Embryonic facial prominence (tissue), 1 donor: ENCODE data around the gene YPEL2.
"Not testable (repeated sequence)": the region's sequence is repeated elsewhere in the genome, so short reads cannot be mapped to it uniquely, and the experiment has no call there.

Experiments
- DNase-seq: peaks from one replicate; pipeline ENCODE4 v3.0.0-alpha.2; 2016; ENCODE audit errors: extremely low spot score

The YPEL2 gene

DNA sequence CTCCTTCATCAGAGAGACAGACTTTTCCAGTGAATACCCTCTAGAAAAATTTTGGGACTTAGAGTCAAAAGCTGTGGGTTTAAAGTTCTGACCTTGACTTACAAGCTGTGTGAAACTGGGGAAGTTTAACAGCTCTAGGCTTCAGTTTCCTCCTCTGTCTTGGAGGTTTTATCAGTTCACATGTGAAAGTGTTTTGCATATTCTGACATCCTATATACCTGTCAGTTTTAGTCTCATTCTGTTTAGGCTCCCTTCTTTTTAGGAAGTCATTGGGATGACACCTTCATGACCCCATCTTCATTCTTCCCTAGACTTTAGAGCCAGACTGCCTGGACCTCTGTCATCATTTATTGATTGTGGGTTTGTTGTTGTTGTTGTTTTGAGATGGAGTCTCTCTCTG lies 44.4 kb downstream of the YPEL2 start:
- DNase-seq: no peak

DNA sequence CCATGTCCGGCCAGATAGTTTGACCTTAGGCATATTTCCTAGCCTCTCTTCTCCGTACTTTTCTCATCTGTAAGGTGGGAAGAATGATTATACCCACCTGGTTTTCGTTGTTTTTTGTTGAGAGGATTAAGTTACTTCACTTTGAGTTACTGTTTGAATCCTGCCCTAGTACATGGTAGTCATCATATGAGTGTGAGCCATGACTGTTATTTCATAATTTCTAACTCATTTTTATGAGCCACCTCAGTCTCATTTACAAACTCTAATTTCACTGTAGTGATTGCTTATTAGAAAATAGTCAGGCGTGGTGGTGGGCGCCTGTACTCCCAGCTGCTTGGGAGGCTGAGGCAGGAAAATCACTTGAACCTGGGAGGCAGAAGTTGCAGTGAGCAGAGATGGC lies 45.1 kb downstream of the YPEL2 start:
- no peak for DNase-seq

GRCh38 chr17:59377410-59377809 lies 46.0 kb downstream of the YPEL2 start:
- no peak for DNase-seq

DNA sequence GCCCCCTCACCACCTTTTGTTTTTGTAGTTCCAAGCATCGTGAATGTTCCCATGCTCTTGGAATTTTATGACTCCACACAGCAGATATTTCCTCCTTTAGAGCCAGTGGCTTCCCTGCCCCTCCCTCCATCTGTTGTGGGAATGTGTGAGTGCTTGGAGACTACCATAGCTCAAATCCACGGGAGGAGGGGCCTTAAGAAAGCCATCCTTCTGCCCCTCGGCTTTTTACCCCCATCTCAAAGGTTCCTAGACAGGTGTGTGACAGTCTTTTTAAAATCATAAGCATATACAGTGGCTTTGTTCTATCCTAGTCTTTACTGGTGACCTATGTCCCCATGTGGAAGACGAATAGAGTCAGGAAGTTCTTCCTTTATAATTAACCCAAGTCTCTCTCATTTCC lies 47.2 kb downstream of the YPEL2 start:
- no peak for DNase-seq

DNA sequence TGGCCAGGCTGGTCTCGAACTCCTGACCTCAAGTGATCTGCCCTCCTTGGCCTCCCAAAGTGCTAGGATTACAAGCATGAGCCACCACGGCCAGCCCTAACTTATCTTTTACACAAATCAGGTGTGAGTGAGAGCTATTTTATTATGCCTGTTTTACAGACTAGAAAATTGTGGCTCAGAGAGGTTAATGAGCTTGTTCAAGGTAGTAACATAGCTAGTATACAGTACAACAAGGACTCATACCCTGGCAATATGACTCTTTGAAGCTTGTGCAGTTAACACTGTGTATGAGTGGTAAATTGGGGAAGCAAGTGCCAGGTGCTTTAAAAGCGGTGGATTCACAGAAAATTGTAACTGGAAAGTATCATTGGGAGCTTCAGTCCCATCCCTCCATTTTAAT lies 49.0 kb downstream of the YPEL2 start:
- DNase-seq: no peak

DNA sequence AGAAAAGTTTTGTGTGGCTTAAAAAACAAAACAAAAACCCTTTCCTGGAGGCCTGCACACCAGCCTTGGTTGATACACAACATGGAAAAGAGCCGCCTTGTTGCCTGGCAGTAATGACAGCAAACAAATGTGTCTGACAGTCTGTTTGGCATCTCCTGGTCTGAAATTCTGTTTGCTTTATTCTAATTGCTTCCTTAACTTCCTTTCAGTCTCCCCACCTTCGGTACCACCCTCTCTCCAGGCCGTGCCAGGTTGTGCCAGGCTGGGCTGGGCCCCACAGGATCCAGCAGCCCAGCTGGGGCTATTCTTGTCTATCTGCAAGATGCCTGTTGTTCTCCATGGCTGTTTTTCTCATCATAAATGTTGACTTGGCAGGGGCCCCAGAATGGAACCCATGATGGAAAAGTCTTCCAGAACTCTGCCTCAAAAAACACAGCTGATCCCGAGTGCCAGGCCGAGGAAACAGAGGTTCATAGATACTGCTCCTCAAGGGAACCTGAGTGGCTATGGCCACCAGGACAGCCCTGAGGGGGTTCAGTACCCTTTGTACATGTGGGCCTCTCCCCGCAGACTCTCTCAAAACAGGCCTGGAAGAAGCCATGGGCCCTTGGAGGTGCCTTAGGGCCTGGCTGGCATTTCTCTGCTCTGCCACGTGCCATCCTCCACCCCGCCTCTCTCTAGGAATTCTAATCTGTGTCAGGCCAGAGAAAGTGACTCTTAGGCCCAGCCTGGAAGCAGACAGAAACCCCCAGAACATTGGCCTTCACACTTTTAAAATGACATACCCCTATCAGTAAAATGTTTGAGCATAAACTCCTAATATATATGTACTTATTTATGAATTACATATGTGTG lies 50.5 kb downstream of the YPEL2 start:
- no peak for DNase-seq

GRCh38 chr17:59383893-59384292 lies 52.4 kb downstream of the YPEL2 start:
- DNase-seq: no peak

DNA sequence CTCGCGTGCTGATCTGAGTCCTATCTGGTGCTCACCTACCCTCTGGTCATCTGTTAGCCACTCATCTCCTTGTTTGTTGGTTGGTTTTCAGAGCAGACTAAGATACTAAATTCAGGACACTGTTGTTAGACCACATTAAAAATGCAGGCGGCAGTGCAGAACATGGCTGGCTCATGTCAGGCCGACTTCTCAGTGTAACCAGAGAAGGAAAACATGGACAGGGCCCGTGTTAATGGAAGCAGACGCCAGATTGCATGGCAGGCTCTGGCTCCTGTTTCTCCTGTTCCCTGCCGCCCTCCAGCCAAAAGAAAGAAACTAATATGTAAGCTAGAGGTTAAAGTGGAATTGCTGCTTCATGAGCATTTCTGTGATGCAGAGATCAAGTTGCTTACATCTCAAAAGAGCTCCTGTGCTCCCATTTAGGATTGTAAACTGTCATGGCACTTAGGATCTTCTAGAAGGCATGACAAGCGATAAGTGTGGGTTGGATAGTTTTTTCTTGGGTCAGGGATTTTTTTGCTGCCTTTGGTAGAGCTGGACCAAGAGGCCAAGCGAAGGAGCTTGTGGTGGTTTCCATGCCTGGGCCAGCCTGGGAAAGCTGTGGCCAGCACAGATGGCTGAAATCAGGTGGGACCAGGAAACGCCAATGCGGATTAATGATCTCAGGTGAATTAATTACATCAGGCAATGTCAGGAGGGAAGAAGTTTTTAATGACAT lies 56.1 kb downstream of the YPEL2 start:
- no peak for DNase-seq

DNA sequence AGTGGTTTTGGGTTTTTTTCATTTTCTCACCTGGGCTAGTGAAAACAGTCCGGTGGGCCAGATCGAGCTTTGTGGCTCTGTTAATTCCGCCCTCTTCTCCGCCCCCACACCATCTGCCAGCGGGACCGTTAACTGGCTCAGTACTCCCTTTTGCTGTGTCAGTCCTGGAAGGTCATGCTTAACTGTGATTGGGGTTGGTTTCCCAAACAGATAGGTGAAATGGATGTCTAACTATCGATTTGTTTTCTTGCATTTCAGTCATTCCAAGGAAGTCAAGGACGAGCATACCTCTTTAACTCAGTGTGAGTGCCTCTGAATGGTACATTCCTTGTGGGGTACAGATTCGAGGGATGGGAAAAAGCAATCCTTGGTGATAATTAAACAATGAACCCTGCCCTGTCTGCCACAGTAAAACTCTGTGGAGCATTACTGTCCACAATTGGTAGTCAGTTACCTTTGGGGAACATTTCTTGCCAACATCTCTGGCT lies 56.7 kb downstream of the YPEL2 start:
- DNase-seq: no peak

DNA sequence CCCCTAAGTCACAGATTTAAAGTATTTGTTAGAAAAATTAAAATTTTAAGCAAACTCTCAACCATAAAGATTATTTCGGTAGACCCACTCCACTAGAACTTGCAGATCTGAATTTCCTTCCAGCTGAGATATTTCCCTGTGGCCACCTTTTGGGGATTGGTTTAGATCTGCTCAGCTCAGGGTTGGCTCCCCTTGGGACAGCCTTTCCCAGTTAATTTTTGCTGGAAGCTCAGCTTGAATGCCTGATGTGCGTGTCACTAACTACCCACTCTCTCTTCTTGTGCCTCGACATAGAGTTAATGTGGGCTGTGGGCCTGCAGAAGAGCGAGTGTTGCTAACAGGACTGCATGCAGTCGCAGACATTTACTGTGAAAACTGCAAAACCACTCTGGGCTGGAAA lies 57.6 kb downstream of the YPEL2 start:
- DNase-seq: no peak

DNA sequence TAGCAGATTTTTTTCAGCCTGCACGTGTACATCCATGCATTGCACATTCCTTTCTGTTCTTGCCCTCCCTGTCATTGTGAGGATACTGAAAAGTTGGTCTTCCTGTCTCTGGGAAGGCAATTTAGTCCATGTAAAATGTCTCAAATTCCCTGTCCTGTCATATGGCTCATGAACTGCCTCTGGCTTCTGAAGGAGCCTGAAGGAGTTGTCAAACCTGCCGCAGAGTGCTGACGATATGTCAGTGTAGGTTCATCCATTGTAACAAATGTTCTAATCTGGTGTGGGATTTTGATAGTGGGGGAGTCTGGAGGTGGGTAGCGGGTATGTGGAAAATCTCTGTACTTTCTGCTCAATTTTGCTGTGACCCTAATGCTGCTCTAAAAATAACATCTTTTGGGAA lies 59.6 kb downstream of the YPEL2 start:
- no peak for DNase-seq

DNA sequence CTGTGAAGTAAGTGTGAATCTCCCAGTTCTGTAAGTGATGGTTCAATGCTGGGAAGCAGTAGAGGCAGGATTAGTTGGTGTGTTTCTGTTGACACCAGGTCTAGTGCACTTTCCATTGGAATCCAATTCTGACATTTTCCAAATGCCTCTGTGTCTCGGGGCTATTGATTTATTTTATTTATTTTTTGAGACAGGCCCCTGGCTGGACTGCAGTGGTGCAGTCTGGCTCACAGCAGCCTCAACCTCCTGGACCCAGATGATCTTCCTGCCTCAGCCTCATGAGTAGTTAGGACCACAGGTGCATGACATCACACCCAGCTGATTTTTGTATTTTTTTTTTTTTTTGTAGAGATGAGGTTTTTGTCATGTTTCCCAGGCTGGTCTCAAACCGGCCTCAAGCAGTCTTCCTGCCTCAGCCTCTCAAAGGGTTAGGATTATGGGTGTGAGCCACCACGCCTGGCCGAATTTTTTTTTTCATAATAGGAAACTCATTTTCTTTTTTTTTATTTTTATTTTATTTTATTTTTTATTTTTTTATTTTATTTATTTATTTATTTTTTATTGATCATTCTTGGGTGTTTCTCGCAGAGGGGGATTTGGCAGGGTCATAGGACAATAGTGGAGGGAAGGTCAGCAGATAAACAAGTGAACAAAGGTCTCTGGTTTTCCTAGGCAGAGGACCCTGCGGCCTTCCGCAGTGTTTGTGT lies 61.7 kb downstream of the YPEL2 start:
- no peak for DNase-seq

- DNase-seq: not testable (repeated sequence)
Observed at GRCh38 chr17:59393742-59394410, 62.4 kb downstream of the YPEL2 start.

DNA sequence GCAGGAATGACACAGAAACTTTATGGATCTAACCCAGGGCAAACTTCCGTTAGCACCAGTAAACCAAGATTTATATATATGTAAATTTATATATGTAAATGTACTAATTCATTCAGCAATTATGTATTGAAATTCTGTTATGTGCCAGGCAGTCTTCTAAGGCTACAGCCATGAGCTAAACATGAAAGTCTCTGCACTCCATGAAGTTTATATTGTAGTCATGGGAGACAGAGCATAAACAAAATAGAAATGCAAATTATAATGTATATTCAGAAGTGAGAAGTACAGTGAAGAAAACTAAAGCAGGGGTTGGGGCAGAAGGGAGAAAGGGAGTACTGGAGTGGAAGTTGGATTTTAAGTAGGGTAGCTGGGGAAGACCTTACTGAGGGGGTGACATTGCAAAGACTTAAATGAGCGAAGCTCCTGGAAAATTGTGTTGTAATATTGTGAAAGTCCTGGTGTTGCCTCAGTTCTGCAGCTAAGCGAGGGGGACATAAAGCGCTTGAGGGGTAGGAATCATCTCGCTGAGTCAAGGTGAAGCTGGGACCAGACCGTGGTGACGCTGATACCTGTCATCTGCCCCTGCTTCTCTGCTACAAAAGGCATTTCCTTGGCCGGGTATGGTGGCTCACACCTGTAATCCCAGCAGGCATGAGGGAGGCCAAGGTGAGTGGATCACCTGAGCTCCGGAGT lies 64.8 kb downstream of the YPEL2 start:
- DNase-seq: no peak

GRCh38 chr17:59397316-59398073 lies 66.0 kb downstream of the YPEL2 start:
- DNase-seq: no peak

DNA sequence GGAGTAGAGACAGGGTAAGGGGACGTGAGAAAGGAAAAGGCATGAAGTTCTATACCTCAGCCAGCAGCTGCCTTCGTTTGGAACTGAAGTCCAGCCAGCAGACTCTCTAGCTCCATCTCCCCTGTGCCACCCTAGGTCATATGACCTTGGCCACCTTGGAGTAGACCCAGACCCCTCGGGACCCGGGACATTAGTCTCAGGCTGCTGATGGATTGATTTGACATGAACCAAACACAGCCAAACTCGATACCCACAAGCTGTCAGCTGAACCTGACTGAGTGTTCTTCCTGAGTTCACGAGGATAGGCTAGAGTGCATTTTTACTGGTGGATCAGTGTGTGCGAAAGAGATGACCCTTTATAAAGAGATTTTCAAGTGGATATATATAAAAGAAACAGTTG lies 68.5 kb downstream of the YPEL2 start:
- DNase-seq: no peak

DNA sequence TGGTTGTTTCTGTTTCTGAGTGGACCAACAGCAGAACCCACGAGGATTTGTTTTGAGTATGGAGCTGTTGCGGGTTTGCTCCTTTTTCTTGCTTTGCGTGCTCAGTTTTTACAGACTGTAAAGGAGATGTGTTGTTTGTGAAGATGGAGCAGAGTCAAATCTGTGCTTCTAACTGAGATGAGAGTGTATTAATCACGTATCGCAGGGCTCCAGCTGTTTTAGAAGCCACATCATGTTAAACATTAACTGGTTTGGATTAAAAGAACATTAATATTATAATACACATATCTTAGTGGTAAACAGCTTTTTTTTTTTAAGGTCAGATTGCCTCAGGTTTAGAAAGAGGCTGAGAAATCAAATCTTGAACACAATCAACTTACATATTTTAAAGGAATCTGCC lies 69.4 kb downstream of the YPEL2 start:
- DNase-seq: no peak

DNA sequence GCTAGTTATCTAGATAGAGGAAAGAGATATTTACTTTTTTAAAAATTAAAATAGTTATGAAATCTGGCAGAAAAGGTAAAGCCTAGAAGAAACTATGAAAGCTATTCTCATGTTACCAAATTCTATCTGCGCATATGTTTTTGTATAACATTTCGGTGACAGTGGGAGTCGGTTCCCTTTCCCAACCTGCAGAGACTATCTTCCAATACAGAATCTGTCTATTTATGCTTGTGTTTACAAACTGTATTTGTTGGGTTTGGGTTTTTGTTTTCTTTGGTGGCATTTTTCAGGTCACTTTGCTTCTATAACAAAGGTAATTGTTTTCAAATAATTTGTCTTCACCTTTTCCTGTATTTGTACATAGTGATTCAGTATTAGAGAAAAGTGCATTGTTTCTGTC lies 69.8 kb downstream of the YPEL2 start:
- no peak for DNase-seq

DNA sequence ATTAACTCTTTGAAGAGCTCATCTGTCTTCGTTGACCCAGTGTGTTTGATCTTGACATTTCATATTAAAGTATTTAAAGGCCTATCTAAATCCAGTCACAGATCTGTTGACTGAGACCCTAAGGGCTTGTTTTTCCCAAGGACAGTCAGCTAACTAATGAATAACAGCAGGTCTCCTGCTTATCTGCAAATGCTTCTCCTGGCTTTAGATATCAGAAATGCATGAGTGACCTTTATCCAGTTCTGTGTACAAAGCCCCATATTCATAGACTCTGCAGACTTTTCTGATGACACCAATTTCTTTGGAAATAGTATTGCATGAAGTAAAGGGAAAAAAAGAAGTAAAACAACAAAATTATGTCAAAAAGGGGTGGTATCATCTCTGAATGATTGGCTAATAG lies 70.3 kb downstream of the YPEL2 start:
- DNase-seq: no peak

GRCh38 chr17:59402760-59403159 lies 71.3 kb downstream of the YPEL2 start:
- DNase-seq: no peak

DNA sequence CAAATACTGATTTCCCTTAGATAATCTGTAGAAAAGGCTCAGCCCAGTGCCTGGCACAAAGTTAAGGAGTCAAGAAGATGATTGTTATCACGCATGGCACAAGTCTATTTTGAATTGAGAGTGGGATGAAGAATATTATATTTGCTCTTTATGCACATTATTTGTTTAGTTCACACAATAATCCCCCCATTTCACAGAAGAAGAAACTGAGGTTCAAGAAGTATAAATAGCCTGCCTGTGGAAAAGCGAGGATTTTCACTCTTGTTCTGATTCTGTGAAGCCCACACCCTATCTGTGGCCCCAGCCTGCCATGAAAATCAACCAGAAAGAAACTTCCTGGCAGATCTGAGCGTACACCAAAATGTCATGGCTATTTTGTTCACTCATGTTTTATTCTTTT lies 73.0 kb downstream of the YPEL2 start:
- no peak for DNase-seq
